Measurements from ENCODE around the gene SLC25A24.

Gene SLC25A24

DNA sequence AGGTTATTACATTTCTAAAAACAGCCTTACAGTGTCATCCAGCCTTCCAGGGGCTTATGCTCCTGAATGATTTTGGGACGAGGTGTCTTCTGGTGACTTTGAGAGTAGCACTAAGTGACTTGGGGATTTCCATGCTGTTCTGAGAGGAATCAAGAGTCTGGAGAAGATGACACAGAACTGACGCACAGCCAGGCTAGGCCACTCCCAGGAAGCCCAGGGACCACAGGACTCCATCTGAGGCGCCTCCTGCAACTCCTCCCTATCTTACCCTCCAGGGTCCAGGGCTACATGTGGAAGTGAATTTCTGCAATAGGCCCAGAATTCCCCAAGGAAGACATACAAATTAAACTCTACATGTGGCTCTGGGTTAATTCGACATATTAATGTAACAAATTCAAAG lies 92.5 kb downstream of the SLC25A24 start:
- Mint-ChIP-seq H3K27ac (no peak overlapping the region), H3K27me3 (no peaks in the 10 kb centered on the region), H3K9me3 (no peaks in the 10 kb centered on the region), H3K4me1 (no peaks in the 10 kb centered on the region), H3K4me3 (no peak overlapping the region), H3K36me3 (no peaks in the 10 kb centered on the region)
- ATAC-seq, result no peak

DNA sequence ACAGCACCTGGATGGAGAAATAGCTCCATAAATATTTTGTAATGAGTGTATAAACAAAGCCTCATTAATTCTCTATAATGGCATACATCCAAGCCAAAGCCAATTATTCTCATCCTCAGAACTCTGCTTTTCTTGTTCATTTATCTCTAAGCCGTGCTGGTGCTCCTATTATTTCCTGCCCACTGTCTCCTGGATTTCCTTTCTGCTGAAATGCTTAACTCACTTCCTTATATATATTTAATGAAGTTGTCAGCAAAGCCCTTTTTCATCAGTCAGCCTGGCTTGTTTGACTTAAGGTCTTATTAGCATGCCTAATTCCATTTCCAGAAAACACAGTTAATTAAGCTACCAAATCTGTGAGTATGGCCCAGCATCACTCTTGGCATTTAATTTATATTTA lies 93.4 kb downstream of the SLC25A24 start:
- ATAC-seq, result no peak
- no peaks in the 10 kb centered on the region for H3K27me3 Mint-ChIP-seq
- H3K4me3 Mint-ChIP-seq, result no peak overlapping the region
- H3K4me1 Mint-ChIP-seq, result no peaks in the 10 kb centered on the region
- H3K27ac Mint-ChIP-seq, result no peak overlapping the region
- no peaks in the 10 kb centered on the region for H3K36me3 Mint-ChIP-seq
- no peaks in the 10 kb centered on the region for H3K9me3 Mint-ChIP-seq

GRCh38 chr1:108100148-108100547 lies 100.0 kb downstream of the SLC25A24 start:
- Mint-ChIP-seq H3K27ac (no peak overlapping the region), H3K9me3 (no peaks in the 10 kb centered on the region), H3K36me3 (no peaks in the 10 kb centered on the region), H3K27me3 (no peaks in the 10 kb centered on the region), H3K4me3 (no peak overlapping the region), H3K4me1 (no peaks in the 10 kb centered on the region)
- no peak for ATAC-seq

GRCh38 chr1:108097018-108097417 lies 103.1 kb downstream of the SLC25A24 start:
- Mint-ChIP-seq H3K9me3 (no peaks in the 10 kb centered on the region), H3K27me3 (peaks cover 4% of the 10 kb centered on the region), H3K4me1 (no peaks in the 10 kb centered on the region), H3K36me3 (no peaks in the 10 kb centered on the region), H3K27ac (no peak overlapping the region), H3K4me3 (no peak overlapping the region)
- ATAC-seq, result no peak

GRCh38 chr1:108096089-108096488 lies 104.1 kb downstream of the SLC25A24 start:
- H3K36me3 Mint-ChIP-seq, result no peaks in the 10 kb centered on the region
- no peaks in the 10 kb centered on the region for H3K4me1 Mint-ChIP-seq
- no peak for ATAC-seq
- no peaks in the 10 kb centered on the region for H3K9me3 Mint-ChIP-seq
- H3K4me3 Mint-ChIP-seq, result no peak overlapping the region
- peaks cover 9% of the 10 kb centered on the region for H3K27me3 Mint-ChIP-seq
- no peak overlapping the region for H3K27ac Mint-ChIP-seq

DNA sequence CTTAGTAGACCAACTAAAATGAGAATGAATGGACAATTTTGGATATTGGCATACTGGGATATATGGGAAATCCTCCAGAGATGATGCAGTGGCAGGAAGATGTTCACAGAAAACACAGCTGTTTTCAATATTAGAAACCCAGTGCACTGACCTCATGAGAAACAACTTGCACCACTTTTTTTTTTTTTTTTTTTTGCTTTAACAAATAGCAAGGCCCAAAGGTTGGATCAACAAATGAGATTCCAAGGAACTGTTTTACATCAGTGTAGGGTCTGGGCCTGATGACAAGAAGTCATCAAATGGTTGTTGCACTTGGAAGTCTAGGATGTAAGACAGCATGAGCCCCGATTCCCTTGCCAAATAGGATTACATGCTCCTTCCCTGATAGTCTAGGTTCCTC lies 110.7 kb downstream of the SLC25A24 start:
- no peaks in the 10 kb centered on the region for H3K4me1 Mint-ChIP-seq
- no peak overlapping the region for H3K27ac Mint-ChIP-seq
- H3K4me3 Mint-ChIP-seq, result no peak overlapping the region
- H3K36me3 Mint-ChIP-seq, result no peaks in the 10 kb centered on the region
- no peaks in the 10 kb centered on the region for H3K9me3 Mint-ChIP-seq
- ATAC-seq, result no peak
- peaks cover 9% of the 10 kb centered on the region for H3K27me3 Mint-ChIP-seq

DNA sequence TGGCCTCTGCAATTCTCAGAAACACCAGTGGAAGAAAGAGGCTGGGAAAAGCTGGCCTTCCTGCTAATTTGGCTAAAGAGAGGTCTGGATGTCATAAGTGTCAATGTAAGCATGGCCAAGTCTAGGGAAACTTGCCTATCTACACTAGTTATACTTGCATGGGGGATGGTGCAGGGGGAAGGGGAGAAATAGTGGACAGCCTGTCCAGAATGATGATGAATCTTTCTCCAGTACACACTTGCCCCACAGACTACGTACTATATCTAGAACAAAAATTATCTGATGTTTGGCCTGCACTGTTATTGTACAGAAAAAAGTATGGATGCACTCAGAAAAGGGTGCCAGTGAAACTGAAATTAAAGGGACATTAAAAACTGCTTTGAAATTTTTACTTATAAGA lies 114.5 kb downstream of the SLC25A24 start:
- H3K4me1 Mint-ChIP-seq, result peaks cover 15% of the 10 kb centered on the region
- ATAC-seq, result no peak

GRCh38 chr1:108084866-108085477 lies 115.2 kb downstream of the SLC25A24 start:
- ATAC-seq, result no peak

More for the DNA sequence above, 114.5 kb downstream of the SLC25A24 start:
- H3K36me3 Mint-ChIP-seq, result no peaks in the 10 kb centered on the region
- H3K4me3 Mint-ChIP-seq, result no peak overlapping the region
- no peaks in the 10 kb centered on the region for H3K9me3 Mint-ChIP-seq
- H3K27me3 Mint-ChIP-seq, result no peaks in the 10 kb centered on the region
- H3K27ac Mint-ChIP-seq, result no peak overlapping the region

More at GRCh38 chr1:108084866-108085477, 115.2 kb downstream of the SLC25A24 start:
- Mint-ChIP-seq H3K27me3 (no peaks in the 10 kb centered on the region), H3K27ac (no peak overlapping the region), H3K4me1 (peaks cover 22% of the 10 kb centered on the region), H3K9me3 (no peaks in the 10 kb centered on the region), H3K4me3 (no peak overlapping the region), H3K36me3 (no peaks in the 10 kb centered on the region)

Data from stimulated activated memory B cell treated with anti-CD40 and anti-IgM and Interleukin-4, amounts not matched to agents 10 μg/mL and 1 μg/mL and 100 μg/mL, for 72 hours (primary cell).